ENCODE data around the gene NACC1. TPM values are rescaled to one million over a fixed set of nuclear protein-coding genes. Genes with fewer than 3 reads are reported as not detected.

Gene NACC1
- total RNA-seq, 1 donor from 2014 or later = 63.0 TPM

GRCh38 chr19:13150931-13151604 lies 33.0 kb downstream of the NACC1 start:
- peak in 1 of 2 experiments; percentile 45 for DNase-seq (ENCODE audit: low spot score in 2 of 2, unreplicated experiment in 2 of 2)
- H3K27ac Mint-ChIP-seq = peak overlapping the region; percentile 100

GRCh38 chr19:13151605-13152355 lies 33.7 kb downstream of the NACC1 start:
- no peak for TF ChIP-seq CTCF (IDR thresholded peaks at IDR 0.05; ENCODE audit: unreplicated experiment)
- peak overlapping the region; percentile 100 for H3K4me3 Mint-ChIP-seq
- no peaks in the 10 kb centered on the region for H3K9me3 Mint-ChIP-seq
- peaks cover 6% of the 10 kb centered on the region for H3K36me3 Mint-ChIP-seq
- no peaks in the 10 kb centered on the region for H3K27me3 Mint-ChIP-seq (ENCODE audit: low read depth)
- DNase-seq (ENCODE audit: low spot score in 2 of 2, unreplicated experiment in 2 of 2) = peak; percentile 91 to 98
- peaks cover 28% of the 10 kb centered on the region for H3K4me1 Mint-ChIP-seq
- peak overlapping the region; percentile 100 for H3K27ac Mint-ChIP-seq

More at GRCh38 chr19:13150931-13151604, 33.0 kb downstream of the NACC1 start:
- Mint-ChIP-seq H3K4me3 (peak overlapping the region; percentile 100), H3K36me3 (peaks cover 6% of the 10 kb centered on the region), H3K9me3 (no peaks in the 10 kb centered on the region), H3K4me1 (peaks cover 21% of the 10 kb centered on the region), H3K27me3 (ENCODE audit: low read depth) (no peaks in the 10 kb centered on the region)
- no peak for TF ChIP-seq CTCF (IDR thresholded peaks at IDR 0.05; ENCODE audit: unreplicated experiment)

GRCh38 chr19:13152356-13152973 lies 34.4 kb downstream of the NACC1 start:
- Mint-ChIP-seq H3K4me3 (peak overlapping the region; percentile 100), H3K27ac (peak overlapping the region; percentile 100), H3K4me1 (peaks cover 31% of the 10 kb centered on the region), H3K9me3 (no peaks in the 10 kb centered on the region), H3K27me3 (ENCODE audit: low read depth) (no peaks in the 10 kb centered on the region), H3K36me3 (peaks cover 6% of the 10 kb centered on the region)
- no peak for TF ChIP-seq CTCF (IDR thresholded peaks at IDR 0.05; ENCODE audit: unreplicated experiment)
- no peak for DNase-seq (ENCODE audit: low spot score in 2 of 2, unreplicated experiment in 2 of 2)

- Mint-ChIP-seq H3K4me1 (peaks cover 33% of the 10 kb centered on the region), H3K9me3 (no peaks in the 10 kb centered on the region), H3K36me3 (peaks cover 6% of the 10 kb centered on the region), H3K27me3 (ENCODE audit: low read depth) (no peaks in the 10 kb centered on the region), H3K4me3 (peak overlapping the region; percentile 100), H3K27ac (peak overlapping the region; percentile 100)
- peak; percentile 90 to 99 for DNase-seq (ENCODE audit: low spot score in 2 of 2, unreplicated experiment in 2 of 2)
- TF ChIP-seq CTCF (IDR thresholded peaks at IDR 0.05; ENCODE audit: unreplicated experiment) = peak; percentile 10
Measured at GRCh38 chr19:13152974-13153568, 35.0 kb downstream of the NACC1 start.

GRCh38 chr19:13153569-13154240 lies 35.6 kb downstream of the NACC1 start:
- Mint-ChIP-seq H3K36me3 (peaks cover 6% of the 10 kb centered on the region), H3K4me3 (peak overlapping the region; percentile 100), H3K9me3 (no peaks in the 10 kb centered on the region), H3K4me1 (peaks cover 32% of the 10 kb centered on the region), H3K27ac (peak overlapping the region; percentile 100), H3K27me3 (ENCODE audit: low read depth) (no peaks in the 10 kb centered on the region)
- no peak for DNase-seq (ENCODE audit: low spot score in 2 of 2, unreplicated experiment in 2 of 2)
- no peak for TF ChIP-seq CTCF (IDR thresholded peaks at IDR 0.05; ENCODE audit: unreplicated experiment)
